Measurements from ENCODE around the gene CPNE4.

DNA sequence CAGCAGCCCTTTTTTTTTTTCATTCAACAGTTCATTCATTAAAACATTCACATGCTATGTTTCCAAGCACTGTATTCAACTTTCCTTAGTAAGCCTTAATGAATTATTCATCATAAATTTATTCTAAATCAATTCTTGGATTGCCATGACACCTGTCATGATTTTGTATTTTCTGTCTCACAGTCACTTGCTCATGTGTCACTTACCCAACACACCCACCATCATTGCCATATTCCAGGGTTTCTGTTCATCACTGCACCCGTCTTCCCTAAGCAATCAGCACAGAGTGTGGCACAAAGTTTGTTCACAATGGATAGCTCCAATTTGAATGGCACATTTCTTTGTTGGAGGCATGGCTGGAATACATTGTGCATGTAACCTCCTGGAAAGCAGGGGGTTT lies 27.2 kb downstream of the CPNE4 start:
- TF ChIP-seq, protein P1, sequence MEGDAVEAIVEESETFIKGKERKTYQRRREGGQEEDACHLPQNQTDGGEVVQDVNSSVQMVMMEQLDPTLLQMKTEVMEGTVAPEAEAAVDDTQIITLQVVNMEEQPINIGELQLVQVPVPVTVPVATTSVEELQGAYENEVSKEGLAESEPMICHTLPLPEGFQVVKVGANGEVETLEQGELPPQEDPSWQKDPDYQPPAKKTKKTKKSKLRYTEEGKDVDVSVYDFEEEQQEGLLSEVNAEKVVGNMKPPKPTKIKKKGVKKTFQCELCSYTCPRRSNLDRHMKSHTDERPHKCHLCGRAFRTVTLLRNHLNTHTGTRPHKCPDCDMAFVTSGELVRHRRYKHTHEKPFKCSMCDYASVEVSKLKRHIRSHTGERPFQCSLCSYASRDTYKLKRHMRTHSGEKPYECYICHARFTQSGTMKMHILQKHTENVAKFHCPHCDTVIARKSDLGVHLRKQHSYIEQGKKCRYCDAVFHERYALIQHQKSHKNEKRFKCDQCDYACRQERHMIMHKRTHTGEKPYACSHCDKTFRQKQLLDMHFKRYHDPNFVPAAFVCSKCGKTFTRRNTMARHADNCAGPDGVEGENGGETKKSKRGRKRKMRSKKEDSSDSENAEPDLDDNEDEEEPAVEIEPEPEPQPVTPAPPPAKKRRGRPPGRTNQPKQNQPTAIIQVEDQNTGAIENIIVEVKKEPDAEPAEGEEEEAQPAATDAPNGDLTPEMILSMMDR (IDR thresholded peaks at IDR 0.05; ENCODE audit: low read length) = no peak
- TF ChIP-seq EZH2 (optimal IDR thresholded peaks at IDR 0.05; ENCODE audit: low read depth, low read length) = no peak
